HUES48 (cell line): ENCODE results near the gene LBHD2.

Source experiments
- H3K27ac ChIP-seq: one replicate; pipeline ENCODE4 v1.7.0; 2013; ENCODE audit warnings: low read depth, low read length, inconsistent platforms
- H3K27me3 ChIP-seq: 2 replicates; pipeline ENCODE4 v1.6.1; 2013; ENCODE audit warnings: mild to moderate bottlenecking, low read length; ENCODE audit not compliant: control insufficient read depth, insufficient read depth
- H3K36me3 ChIP-seq: 2 replicates; pipeline ENCODE4 v1.6.1; 2013; ENCODE audit warnings: low read length; ENCODE audit not compliant: control insufficient read depth, insufficient read depth
- H3K4me1 ChIP-seq: 2 replicates; pipeline ENCODE4 v1.6.1; 2013; ENCODE audit warnings: mild to moderate bottlenecking, low read length; ENCODE audit not compliant: control insufficient read depth, insufficient read depth
- H3K4me3 ChIP-seq: 2 replicates; pipeline ENCODE4 v1.5.1; 2013; ENCODE audit warnings: mild to moderate bottlenecking, low read depth, low read length
- H3K9ac ChIP-seq: 2 replicates; pipeline ENCODE4 v1.6.1; 2013; ENCODE audit warnings: mild to moderate bottlenecking, low read depth, low read length, moderate library complexity
- H3K9me3 ChIP-seq: 2 replicates; pipeline ENCODE4 v1.6.1; 2013; ENCODE audit warnings: low read length; ENCODE audit not compliant: control insufficient read depth, insufficient read depth

The LBHD2 gene

DNA sequence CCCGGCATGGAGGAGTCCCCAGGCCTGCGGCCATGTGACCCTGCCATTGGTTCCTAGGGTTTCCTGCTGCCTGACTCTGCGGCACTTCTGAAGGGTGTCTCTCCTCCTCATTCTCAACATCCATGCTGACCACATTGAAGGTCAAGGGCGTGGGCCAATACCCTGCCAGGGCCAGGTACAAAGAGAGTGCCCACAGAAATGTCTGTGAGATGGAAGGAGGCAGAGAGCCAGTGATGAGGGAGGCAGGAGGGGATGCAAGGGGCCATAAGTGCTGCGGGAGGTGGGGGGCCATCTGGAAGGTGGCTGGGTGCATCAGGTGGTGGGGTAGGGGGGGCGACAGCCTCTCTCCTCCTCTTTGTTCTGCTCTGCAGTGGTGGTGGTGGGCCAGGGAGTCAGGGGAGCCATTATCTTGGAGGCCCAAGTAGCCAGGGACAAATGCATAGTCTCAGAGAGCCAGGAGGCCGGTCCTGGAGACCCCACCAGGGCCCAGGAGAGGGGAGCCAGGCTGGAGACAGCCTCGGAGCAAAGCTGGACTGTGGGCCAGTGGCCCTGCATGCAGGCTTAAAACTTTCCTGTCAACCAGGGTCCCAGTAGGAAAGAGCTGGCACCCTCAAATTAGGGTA, 13.6 kb upstream of the LBHD2 start:
- H3K27ac ChIP-seq = no peak overlapping the region
- H3K9me3 ChIP-seq = no peaks in the 10 kb centered on the region
- no peaks in the 10 kb centered on the region for H3K4me1 ChIP-seq
- H3K9ac ChIP-seq = no peak overlapping the region
- H3K27me3 ChIP-seq = peaks cover 4% of the 10 kb centered on the region; the same call in 1 of the 2 replicates
- no peaks in the 10 kb centered on the region for H3K36me3 ChIP-seq
- H3K4me3 ChIP-seq = no peak overlapping the region

DNA sequence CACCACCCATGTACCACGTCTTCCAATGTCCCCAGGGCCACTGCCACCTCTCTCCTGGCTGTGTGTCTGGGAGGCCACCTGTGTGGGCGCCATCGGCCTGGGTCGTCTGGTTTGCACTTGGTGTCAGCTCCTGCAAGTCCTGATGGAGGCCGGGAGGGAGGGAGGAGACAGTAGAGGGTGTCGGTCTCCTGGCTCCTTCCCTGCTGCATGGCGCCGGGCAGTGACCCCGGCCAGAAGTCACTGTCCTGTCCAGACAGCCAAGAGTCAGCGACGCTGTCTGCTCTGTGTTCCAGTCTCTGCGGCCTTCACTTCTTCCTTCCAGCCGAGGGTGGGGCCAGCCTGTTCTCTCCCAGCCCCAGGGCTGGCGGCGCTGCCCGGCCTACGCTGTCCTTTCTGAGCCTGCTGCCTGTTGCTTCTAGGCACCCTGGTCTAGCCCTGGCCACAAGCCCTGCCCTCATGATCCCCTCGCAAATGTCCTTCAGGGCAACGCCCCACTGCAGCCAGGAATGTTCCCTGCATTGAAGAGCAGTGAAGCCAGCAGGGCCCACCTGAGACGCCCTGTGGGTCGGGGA, 13.0 kb upstream of the LBHD2 start:
- Histone ChIP-seq H3K4me3 (no peak overlapping the region), H3K27ac (no peak overlapping the region), H3K9me3 (no peaks in the 10 kb centered on the region), H3K9ac (no peak overlapping the region), H3K36me3 (no peaks in the 10 kb centered on the region), H3K4me1 (no peaks in the 10 kb centered on the region), H3K27me3 (peaks cover 4% of the 10 kb centered on the region; the same call in 1 of the 2 replicates)

DNA sequence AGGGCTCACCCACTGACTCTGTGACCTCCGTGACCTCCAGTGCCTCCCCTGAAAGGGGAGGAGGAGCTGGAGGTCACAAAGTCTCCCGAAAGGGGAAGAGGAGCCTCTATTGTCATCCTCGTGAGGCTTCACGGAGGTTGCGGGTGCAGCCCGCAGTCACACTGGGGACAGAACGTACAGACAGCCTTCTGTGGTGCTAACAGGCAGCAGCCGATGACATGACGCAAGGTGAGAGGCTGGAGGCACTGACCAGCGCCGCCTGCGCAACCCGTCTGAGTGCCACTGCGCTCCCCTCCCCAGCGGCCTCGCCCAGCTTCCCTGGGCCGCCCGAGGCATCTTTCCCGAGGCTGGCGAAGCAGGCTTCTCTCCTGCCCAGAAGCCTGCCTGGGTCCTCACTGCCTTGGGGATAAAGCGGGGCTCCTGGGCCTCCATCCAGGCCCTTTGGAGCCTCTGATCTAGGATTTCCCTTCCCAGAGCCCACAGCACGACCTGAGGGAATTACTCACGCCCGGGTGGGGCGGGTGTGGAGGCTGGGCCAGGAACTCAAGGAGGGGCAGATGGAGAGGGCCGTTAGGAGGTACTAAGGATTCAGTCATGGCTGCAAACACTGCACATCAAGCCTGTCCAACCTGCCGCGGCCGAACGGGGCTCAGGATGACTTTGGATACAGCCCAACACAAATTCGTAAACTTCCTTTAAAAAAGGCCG, 12.3 kb upstream of the LBHD2 start:
- Histone ChIP-seq H3K9ac (no peak overlapping the region), H3K4me3 (no peak overlapping the region), H3K9me3 (no peaks in the 10 kb centered on the region), H3K27me3 (peaks cover 4% of the 10 kb centered on the region; the same call in 1 of the 2 replicates), H3K36me3 (no peaks in the 10 kb centered on the region), H3K27ac (no peak overlapping the region), H3K4me1 (no peaks in the 10 kb centered on the region)

DNA sequence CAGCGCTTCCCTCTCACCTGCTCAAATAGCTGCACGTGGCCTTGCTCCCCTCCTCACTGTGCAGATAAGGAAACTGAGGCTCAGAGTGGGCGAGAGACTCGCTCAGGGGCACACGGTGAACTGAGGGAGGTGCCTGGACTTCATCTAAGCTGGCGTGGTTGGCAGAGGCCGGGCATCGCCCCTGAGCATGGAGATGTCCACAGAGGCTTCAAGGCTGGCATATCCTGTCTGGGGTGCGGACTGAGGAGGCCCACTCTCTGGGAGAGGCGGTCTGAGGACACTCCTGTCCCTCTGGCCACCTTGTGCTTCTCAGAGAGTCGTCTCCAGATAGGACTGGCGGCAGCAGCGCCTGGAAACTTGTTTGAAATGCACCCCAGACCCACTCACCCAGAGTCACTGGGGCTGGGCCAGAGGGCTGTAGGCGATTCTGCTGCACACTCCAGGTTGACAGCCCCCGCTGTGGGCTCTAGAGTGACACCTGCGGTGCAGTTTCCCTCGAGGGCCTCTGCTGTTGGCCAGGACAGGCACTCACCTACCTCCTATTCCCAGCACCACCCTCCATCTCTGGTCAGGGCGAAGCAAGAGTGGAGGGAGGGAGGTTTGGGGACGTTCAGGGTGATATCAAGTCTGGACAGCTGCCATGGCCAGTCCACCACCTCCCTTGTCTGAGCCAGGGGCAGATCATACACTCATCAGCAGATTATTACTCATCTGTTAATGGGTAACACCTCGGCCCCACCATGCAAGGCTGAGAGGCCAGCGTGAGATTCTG, 11.2 kb upstream of the LBHD2 start:
- Histone ChIP-seq H3K27me3 (peaks cover 4% of the 10 kb centered on the region; the same call in 1 of the 2 replicates), H3K4me1 (no peaks in the 10 kb centered on the region), H3K4me3 (no peak overlapping the region), H3K27ac (no peak overlapping the region), H3K9ac (no peak overlapping the region), H3K9me3 (no peaks in the 10 kb centered on the region), H3K36me3 (no peaks in the 10 kb centered on the region)

DNA sequence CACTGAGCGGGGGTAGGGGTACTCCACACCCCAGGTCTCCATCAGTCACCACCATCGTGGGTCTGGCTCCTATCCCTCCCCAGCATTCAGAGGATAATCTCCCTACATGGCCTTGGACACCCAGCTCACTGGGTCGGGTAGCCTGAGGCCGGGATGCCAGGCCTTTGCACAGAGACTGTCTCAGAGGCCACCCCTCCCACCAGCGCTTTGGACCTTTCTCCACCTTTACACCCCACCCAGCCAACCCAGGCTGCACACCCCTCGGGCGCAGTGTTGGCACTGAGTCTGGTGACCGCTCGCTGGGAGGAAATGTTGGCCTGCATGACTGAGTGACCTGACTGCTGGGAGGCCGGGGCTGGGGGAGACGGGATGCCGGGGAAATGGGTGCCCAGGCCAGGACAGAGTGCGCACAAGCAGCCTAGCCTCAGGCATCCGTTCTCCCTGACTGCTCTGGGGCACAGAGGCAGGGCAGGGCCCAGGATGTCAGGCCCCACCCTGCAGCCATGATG, 10.6 kb upstream of the LBHD2 start:
- Histone ChIP-seq H3K4me3 (no peak overlapping the region), H3K9ac (no peak overlapping the region), H3K9me3 (no peaks in the 10 kb centered on the region), H3K36me3 (no peaks in the 10 kb centered on the region), H3K4me1 (no peaks in the 10 kb centered on the region), H3K27me3 (peaks cover 4% of the 10 kb centered on the region; the same call in 1 of the 2 replicates), H3K27ac (no peak overlapping the region)

DNA sequence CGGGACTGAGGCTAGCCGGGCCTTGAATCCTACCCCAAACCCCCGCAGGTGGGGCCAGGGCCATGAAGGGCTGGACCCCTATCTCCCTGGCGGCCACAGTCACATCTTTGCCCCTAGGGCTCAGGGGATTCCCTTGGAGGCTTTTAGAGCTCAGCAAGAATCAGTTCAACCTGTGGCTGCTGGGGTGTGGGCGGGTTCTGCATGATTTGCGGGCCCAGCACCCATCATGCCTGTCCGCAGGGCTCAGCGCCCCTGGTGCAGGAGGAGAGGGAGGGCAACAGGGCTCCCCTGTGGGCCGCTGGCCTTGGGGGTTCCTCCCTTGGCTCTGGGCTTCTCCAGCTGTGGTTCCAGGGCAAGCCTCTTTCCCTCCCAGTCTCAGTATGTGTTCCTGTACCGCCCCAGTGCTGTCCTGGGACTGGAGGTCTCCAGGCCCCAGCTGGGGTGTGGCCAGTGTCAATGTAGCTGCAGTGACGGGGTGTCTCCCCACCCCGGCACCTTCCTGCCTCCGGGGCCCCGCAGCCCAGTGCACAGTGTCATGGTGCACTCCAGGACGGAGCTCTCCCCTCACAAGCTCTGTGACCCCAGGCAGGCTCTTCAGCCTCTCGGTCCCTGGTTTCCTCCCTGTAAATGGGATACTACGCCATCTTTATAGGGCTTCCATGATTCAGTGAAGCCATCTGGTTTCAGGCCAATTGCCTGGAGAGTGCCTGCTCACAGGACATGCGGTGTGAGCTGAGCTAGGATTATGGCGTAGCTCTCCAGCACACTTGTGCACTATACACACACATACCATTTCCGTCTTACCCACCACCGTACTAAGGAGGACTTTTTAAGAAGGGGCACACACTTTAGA, 9.9 kb upstream of the LBHD2 start:
- Histone ChIP-seq H3K9me3 (no peaks in the 10 kb centered on the region), H3K27me3 (peaks cover 4% of the 10 kb centered on the region; the same call in 1 of the 2 replicates), H3K9ac (no peak overlapping the region), H3K36me3 (no peaks in the 10 kb centered on the region), H3K4me3 (no peak overlapping the region), H3K27ac (no peak overlapping the region), H3K4me1 (no peaks in the 10 kb centered on the region)

GRCh38 chr14:103074729-103075367, 9.2 kb upstream of the LBHD2 start:
- Histone ChIP-seq H3K9ac (no peak overlapping the region), H3K4me3 (peak overlapping the region; percentile 83), H3K27me3 (peaks cover 9% of the 10 kb centered on the region), H3K36me3 (no peaks in the 10 kb centered on the region), H3K4me1 (no peaks in the 10 kb centered on the region), H3K27ac (no peak overlapping the region), H3K9me3 (no peaks in the 10 kb centered on the region)

GRCh38 chr14:103078420-103078749, 5.6 kb upstream of the LBHD2 start:
- H3K4me1 ChIP-seq = no peaks in the 10 kb centered on the region
- H3K36me3 ChIP-seq = no peaks in the 10 kb centered on the region
- no peak overlapping the region for H3K27ac ChIP-seq
- H3K27me3 ChIP-seq = peaks cover 24% of the 10 kb centered on the region
- no peak overlapping the region for H3K9ac ChIP-seq
- no peaks in the 10 kb centered on the region for H3K9me3 ChIP-seq
- H3K4me3 ChIP-seq = no peak overlapping the region

- Histone ChIP-seq H3K36me3 (no peaks in the 10 kb centered on the region), H3K27me3 (peaks cover 30% of the 10 kb centered on the region), H3K9ac (no peak overlapping the region), H3K4me1 (no peaks in the 10 kb centered on the region), H3K27ac (no peak overlapping the region), H3K9me3 (no peaks in the 10 kb centered on the region), H3K4me3 (no peak overlapping the region)
Observed at GRCh38 chr14:103078860-103079587, 5.0 kb upstream of the LBHD2 start.
